NCI-H774 (cell line): ENCODE data around the gene CCR7.
"Not testable (repeated sequence)": the region's sequence is repeated elsewhere in the genome, so short reads cannot be mapped to it uniquely, and the experiment has no call there.

Source experiments
- DNase-seq: peaks from one replicate; lab custom pipeline; 2025; lab: John Stamatoyannopoulos, UW

The CCR7 gene

GRCh38 chr17:40551091-40551878 lies 14.0 kb downstream of the CCR7 start:
- DNase-seq, result no peak

DNA sequence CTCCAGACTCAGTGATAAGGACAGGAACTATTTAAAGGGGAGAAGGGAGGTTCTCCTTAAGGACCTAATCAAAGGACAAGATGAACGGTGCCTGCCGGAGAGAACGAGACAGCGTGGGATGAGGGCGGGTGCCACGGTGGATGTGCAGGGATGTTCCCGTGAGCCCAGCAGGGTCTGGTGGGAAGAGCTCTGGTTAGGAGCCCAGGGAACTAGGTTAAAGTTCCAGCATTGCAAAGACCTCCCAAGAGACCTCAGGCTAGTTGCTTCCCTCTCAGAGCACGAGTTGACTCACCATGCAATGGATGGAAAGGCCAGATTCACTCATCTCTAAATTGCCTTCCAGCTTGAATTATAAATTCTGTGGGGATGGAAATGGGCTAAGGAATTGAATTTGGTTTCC lies 14.7 kb downstream of the CCR7 start:
- no peak for DNase-seq

DNA sequence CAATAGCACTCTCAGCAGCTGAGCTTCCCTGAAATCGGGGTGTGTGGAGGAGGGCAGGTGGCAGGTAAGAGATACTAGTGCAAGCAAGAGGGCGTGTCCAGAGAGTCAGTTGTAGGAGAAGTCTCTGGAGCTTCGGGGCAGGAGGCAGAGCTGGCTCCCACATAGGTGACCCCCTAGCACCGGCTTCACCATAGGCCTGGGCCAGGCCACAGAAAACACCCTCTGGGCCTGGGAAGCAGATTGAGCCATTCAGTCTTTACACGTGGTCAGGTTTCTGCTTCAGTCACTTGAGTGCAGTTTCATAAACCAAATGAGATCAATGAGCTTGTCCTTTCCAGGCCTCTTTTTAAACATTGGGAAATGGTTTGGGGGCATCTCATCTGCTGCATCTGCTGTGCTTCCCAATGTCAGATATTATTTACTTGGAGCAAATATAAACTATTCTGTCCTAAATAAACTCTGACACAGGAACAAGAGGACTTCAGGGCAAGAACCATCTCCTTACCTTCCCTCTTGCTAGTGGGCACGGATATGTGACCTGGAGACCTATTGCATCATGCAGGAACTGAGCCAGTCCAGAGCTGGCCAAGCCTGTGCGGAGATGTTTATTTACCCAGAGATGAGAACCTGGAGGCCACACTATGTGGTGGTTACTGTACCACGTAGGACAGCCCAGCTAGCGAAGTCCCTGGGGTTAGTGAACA lies 16.1 kb downstream of the CCR7 start:
- DNase-seq, result no peak

- DNase-seq, result no peak
Observed at GRCh38 chr17:40548491-40548981, 16.7 kb downstream of the CCR7 start.

- DNase-seq, result no peak
Observed at GRCh38 chr17:40547785-40548478, 17.3 kb downstream of the CCR7 start.

GRCh38 chr17:40547079-40547784 lies 18.0 kb downstream of the CCR7 start:
- DNase-seq, result peak; percentile 84

- not testable (repeated sequence) for DNase-seq
Observed at GRCh38 chr17:40546497-40546896, 18.8 kb downstream of the CCR7 start.

- DNase-seq, result no peak
Observed at GRCh38 chr17:40545660-40546059, 19.6 kb downstream of the CCR7 start.

DNA sequence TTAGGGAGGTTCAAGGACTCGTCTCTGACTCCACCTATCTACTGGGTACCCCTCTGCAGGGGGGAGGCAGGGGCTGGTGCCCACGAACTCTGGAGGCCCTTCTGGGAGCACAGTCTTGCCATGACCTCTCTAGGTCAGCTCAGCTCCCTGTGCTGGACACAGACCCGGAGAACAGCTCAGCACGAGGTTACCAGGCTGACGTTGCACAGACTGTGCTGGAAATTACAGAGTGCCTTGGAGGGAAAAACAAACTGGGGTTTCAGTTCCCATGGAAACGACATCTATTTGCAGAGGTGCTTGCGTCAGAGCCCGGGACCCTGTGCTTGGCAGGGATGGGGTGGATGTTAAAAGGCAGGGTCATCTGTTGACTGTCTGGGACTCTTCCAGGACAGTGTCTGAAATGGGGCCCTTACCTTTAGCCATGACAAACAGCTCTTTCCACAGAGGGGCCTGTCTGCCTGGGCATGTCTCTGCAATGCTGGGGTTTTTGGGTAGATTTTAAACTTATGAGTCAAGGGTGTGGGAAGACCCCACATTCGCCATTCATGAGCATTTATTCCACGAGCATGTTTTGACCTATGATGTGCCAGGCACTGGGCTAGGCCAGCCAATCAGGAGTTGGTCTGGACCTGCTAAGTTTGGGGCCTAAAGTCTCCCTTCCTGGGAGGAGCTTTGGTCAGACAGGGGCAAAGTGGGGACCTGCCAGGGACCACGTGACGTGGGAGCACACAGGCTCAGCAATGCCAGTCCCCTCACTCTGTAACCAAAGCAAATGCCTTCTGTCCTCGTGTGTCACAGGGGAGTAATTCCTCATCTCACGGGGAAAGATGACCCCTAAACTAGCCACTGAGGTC lies 22.5 kb downstream of the CCR7 start:
- no peak for DNase-seq

DNA sequence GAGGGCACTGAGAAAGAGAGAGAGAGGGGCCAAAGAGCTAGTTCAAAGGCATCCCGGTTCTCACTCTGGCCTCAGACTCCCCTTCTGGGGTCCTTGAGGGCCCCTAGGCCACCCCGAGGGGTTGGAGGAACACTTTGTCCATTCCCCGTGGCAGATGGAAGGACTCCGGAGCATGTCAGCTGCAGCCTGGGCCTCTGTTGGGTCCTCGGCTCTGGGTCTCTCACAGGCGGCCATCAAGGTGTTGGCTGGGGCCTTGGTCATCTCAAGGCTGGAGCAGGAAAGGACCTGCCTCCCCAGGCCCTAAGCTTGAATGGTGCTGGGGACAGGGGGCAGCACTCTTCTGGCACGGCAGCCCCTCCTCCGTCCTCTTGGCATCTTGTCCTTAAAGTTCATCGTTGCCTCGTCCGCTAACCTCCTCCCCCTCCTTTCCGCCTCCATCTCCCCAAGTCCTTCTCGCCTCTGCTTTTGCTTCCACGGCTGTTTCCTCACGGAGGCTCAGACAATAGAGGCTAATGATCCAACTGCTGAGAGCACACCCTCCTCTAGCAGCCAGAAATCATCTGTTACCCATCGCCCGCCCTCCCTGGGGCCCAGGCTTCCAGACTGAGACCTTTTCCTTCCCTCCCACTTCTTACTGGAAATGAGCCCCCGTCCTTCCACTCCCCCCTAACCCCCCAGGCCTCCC lies 23.3 kb downstream of the CCR7 start:
- DNase-seq, result no peak

DNA sequence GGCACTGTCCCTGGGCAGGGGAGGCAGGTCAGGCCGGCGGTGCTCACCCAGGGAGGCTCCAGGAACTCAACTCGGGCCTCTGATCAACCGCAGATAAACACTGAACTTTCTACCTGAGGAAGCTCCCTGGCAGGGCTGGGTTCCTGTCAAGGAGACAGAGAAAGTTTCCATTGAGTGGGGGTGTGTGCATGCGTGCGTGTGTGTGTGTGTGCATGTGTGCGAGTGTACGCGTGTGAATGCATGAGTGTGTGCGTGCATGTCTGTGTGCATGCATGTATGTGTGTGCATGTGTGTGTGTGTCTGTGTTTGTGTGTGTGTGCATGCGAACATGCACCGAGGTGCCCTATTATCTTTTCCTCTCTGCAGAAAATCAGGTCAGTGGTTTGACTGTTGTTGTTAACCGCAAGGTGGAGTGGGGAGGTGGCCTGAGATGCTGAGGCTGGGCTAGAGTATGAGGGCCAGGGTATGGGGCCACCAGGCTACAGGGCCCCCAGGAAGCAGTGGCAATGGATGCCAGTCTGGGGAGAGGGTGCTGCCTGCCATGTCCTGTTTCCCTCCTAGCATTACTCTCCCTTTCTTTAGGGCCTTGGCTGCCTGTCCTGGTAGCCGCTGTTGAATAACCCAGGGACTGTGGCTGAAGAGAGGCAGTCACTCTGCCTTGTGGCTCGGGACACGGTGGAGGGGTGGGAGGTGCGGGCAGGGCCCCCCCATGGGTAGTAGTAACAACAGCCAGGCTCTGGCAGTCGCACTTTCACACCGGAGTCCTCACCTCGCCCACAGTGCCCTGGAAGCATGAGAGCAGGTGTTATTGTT lies 24.0 kb downstream of the CCR7 start:
- DNase-seq, result no peak

- no peak for DNase-seq
Observed at GRCh38 chr17:40540448-40540847, 24.8 kb downstream of the CCR7 start.

GRCh38 chr17:40539711-40540411 lies 25.4 kb downstream of the CCR7 start:
- no peak for DNase-seq

DNA sequence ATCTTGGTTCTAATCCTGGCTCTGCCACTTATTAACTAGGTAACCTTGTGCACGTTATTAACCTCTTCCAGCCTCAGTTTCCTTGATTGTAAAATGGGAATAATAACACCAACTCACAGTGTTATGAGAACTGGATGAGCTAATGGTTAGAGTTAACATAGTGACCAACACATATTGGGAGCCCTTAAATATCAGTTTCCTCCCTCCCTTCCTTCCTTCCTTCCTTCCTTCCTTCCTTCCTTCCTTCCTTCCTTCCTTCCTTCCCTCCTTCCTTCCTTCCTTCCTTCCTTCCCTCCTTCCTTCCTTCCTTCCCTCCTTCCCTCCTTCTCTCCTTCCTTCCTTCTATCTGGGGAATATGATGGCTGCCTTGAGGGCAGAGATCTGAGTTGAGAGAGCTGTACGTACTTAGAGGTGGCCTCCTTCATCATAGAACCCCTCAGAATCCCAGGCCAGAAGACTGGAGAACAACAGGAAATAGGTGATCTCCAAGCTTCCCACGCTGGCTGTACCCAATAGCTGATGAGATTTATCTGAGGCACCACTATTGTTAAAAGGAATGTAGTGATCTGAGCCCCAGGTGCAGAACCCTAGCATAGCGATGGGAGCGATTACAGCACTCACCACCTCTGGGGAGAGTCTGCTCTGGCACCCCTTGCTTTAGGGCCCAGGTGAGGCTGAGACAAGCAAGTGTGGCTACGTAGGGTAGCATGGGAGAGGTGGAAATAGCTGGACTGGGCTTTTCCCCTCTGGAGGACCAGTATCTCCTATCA lies 26.2 kb downstream of the CCR7 start:
- DNase-seq, result no peak

DNA sequence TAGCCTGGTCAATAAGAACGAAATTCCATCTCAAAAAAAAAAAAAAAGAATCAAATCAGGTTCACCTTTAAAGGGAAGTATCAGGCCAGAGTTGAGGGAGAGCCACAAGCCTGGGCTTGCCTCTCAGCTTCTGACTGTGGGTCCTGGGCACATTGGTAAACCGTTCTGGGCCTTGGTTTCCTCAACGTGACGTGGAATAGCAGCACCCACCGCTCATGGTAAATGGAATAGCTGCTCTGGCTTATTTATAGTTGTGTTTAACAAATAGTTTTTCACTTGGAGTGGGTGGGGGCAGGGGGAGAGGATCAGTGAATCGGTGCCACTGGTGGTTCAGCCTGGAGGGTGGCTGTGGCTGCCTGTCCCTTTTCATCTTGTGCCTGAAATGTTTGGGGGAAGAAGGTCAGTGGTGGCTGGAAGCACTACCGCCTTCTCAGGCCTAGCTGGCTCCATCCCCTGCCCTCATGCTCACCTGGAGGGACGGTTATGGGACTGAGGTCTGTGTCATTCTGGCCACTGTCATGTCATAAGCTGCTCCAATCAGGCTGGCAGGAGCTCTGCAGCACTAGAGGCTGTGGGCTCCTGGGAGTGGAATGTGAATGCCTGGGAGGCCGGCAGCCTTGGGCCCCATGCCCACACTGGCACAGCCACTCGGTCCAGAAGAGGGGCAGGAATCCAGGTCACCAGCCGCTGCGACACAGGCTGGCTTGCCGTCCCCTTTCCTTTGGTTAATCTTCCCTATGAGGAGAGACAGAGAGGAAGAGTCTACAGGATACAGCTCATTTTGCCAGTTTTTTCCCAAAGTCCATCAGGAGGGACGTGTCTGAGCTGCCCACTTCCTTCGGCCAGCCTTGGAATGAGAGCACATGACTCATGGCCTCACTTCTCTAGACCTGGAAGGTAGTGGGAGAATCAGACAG lies 27.0 kb downstream of the CCR7 start:
- DNase-seq, result no peak

DNA sequence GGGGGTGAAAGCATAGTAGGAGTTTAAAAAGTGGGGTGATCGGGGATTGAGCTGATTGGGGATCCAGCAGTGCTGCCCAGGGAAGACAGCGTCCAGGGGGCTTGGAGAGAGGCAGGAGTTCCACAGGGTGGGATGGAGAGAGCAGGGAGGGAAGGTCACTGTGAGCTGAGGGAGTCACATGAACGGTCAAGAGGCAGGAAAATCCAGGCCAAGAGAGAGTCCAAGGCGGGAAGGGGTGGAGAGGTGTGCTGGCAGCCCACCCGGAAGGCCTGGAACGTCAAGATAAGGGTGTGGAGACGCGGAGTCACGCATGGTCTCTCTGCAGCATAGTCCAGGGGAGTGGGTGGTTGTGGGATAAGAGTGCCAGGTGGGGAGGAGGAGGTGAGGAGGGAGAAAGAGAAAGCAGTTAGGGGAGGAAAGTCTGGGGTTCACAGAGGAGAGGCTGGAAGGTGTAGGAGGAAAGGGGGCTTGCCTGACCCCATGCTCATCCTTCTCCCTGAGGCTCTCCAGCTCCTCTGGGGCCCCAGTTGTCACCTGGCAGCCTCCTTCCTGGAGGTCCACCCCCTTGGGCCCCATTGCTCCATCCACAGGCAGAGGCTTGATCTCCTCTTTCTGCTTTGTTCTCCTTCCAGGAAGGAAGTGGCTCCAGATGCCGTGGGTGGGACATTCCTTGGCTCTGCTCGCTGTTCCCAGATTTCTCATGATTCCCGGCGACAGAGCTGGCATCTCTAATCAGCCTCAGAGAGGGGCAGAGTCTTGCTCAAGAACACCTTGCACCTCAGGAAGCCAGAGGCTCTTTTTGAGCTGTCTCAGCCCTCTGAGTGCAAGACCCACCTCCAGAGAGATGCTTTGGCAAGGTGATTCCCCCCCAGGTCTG lies 28.7 kb downstream of the CCR7 start:
- DNase-seq, result no peak
